ENCODE measurements around the gene SPATA6.
A peak's percentile ranks its signal among the peaks of the same experiment; 100 is the strongest.
"Not testable (repeated sequence)": the region's sequence is repeated elsewhere in the genome, so short reads cannot be mapped to it uniquely, and the experiment has no call there.

The SPATA6 gene

GRCh38 chr1:48338257-48338656 lies 133.7 kb downstream of the SPATA6 start:
- no peak for DNase-seq

GRCh38 chr1:48333316-48333715 lies 138.7 kb downstream of the SPATA6 start:
- no peak for DNase-seq

- no peak for DNase-seq
Observed at GRCh38 chr1:48332115-48332514, 139.9 kb downstream of the SPATA6 start.

GRCh38 chr1:48329905-48330304 lies 142.1 kb downstream of the SPATA6 start:
- DNase-seq: no peak

GRCh38 chr1:48329486-48329885 lies 142.5 kb downstream of the SPATA6 start:
- no peak for DNase-seq

GRCh38 chr1:48311829-48312228 lies 160.2 kb downstream of the SPATA6 start:
- not testable (repeated sequence) for DNase-seq

- no peak for DNase-seq
Observed at GRCh38 chr1:48309564-48310082, 162.4 kb downstream of the SPATA6 start.

GRCh38 chr1:48302652-48303051 lies 169.4 kb downstream of the SPATA6 start:
- DNase-seq: no peak

GRCh38 chr1:48294656-48295055 lies 177.3 kb downstream of the SPATA6 start:
- no peak for DNase-seq

- DNase-seq: not testable (repeated sequence)
Observed at GRCh38 chr1:48294094-48294493, 177.9 kb downstream of the SPATA6 start.

- DNase-seq: no peak
Observed at GRCh38 chr1:48292706-48293105, 179.3 kb downstream of the SPATA6 start.

GRCh38 chr1:48291421-48291820 lies 180.6 kb downstream of the SPATA6 start:
- no peak for DNase-seq

- no peak for DNase-seq
Observed at GRCh38 chr1:48285525-48285924, 186.5 kb downstream of the SPATA6 start.

GRCh38 chr1:48284696-48285420 lies 187.1 kb downstream of the SPATA6 start:
- peak; percentile 3 for DNase-seq

- DNase-seq: not testable (repeated sequence)
Observed at GRCh38 chr1:48282329-48282728, 189.7 kb downstream of the SPATA6 start.

GRCh38 chr1:48277437-48277836 lies 194.6 kb downstream of the SPATA6 start:
- DNase-seq: not testable (repeated sequence)

- no peak for DNase-seq
Observed at GRCh38 chr1:48266576-48266975, 205.4 kb downstream of the SPATA6 start.

GRCh38 chr1:48263041-48263440 lies 209.0 kb downstream of the SPATA6 start:
- no peak for DNase-seq

- no peak for DNase-seq
Observed at GRCh38 chr1:48261881-48262400, 210.1 kb downstream of the SPATA6 start.

GRCh38 chr1:48258106-48258505 lies 213.9 kb downstream of the SPATA6 start:
- no peak for DNase-seq

- no peak for DNase-seq
Observed at GRCh38 chr1:48254254-48254653, 217.8 kb downstream of the SPATA6 start.

GRCh38 chr1:48251821-48252220 lies 220.2 kb downstream of the SPATA6 start:
- DNase-seq: no peak

- no peak for DNase-seq
Observed at GRCh38 chr1:48251323-48251722, 220.7 kb downstream of the SPATA6 start.

- peak; percentile 1 for DNase-seq
Observed at GRCh38 chr1:48250572-48250971, 221.4 kb downstream of the SPATA6 start.

GRCh38 chr1:48249868-48250267 lies 222.1 kb downstream of the SPATA6 start:
- peak; percentile 19 for DNase-seq
